ENCODE data around the gene ARHGEF28. TPM values are rescaled to one million over a fixed set of nuclear protein-coding genes. Genes with fewer than 3 reads are reported as not detected.

Gene ARHGEF28
- total and polyA plus RNA-seq, 10 of the 15 experiments (the other 5 are each of a cell fraction or from before 2014, with no cell fraction given): 0.10 to 0.72 (median 0.22) TPM; not detected in 2

GRCh38 chr5:73913971-73914370 lies 288.0 kb downstream of the ARHGEF28 start:
- ChIA-PET SMC1A (ENCODE audit: uncharacterized antibody, unreplicated experiment) (interaction anchor here (0.7 to 3.3 kb wide), 4 partner anchors 11 to 1680 kb away, joined by 3 to 15 read pairs (median 4); no protein-coding TSS in a partner anchor), POLR2A (no interaction called here), RAD21 (ENCODE audit: unreplicated experiment) (interaction anchor here (0.7 to 1.9 kb wide), 2 partner anchors 11 to 1022 kb away, joined by 4 to 14 read pairs; no protein-coding TSS in a partner anchor), CTCF (interaction anchor here (1.2 to 4.0 kb wide), 3 partner anchors 12 to 728 kb away, joined by 3 to 25 read pairs (median 3); no protein-coding TSS in a partner anchor)
- Histone ChIP-seq H3K27ac (ENCODE audit: control insufficient read depth, insufficient read depth) (no peak overlapping the region), H3K79me2 (ENCODE audit: control insufficient read depth, insufficient read depth, low read length) (no peaks in the 10 kb centered on the region), H3K4me1 (ENCODE audit: control insufficient read depth, insufficient read depth, low read length) (peaks cover 2% of the 10 kb centered on the region; the same call in 1 of the 2 replicates), H4K20me1 (ENCODE audit: control insufficient read depth, insufficient read depth) (0 out of 2 replicates have a peak, but pooled peaks cover 2% of the 10 kb centered on the region), H3K4me3 (no peak overlapping the region), H2AFZ (ENCODE audit: control insufficient read depth, low read depth, low read length) (no peak overlapping the region), H3K27me3 (replicated peaks in 1 of 2; ENCODE audit: control insufficient read depth in 2 of 2, insufficient read depth in 2 of 2, low read length in 1 of 2) (no peaks in the 10 kb centered on the region), H3K4me2 (ENCODE audit: control insufficient read depth, insufficient read depth) (no peak overlapping the region), H3K36me3 (ENCODE audit: control insufficient read depth in 2 of 2, insufficient read depth in 2 of 2, low read length in 1 of 2) (no peaks in the 10 kb centered on the region), H3K9ac (ENCODE audit: control insufficient read depth, insufficient read depth, low read length) (no peak overlapping the region), H3K9me3 (replicated peaks; ENCODE audit: control insufficient read depth, insufficient read depth, low read length) (no peaks in the 10 kb centered on the region)
- DNase-seq (ENCODE audit: low read depth, low spot score): no peak
- intact Hi-C loops (cut with micrococcal nuclease; ENCODE audit: unreplicated experiment): no loop called here
- no TSS peak for BruUV-seq (replicated peaks)
- no peak for FAIRE-seq
- no peak for ATAC-seq
- in situ Hi-C loops (cut with MboI): no loop called here
- TF ChIP-seq RFX5 (IDR thresholded peaks at IDR 0.05; ENCODE audit: low read depth, low read length) (no peak), NFIC (IDR thresholded peaks at IDR 0.05; ENCODE audit: low read depth, low read length) (no peak), IKZF2 (IDR thresholded peaks at IDR 0.05) (no peak), PBX3 (IDR thresholded peaks at IDR 0.05; ENCODE audit: insufficient replicate concordance, low read depth, low read length) (no peak), USF1 (IDR thresholded peaks at IDR 0.05; ENCODE audit: borderline replicate concordance, extremely low read length, insufficient read depth, low read depth, low read length) (no peak), SP1 (IDR thresholded peaks at IDR 0.05; ENCODE audit: low read depth, low read length) (no peak), NFYB (IDR thresholded peaks at IDR 0.05; ENCODE audit: insufficient read depth, low read depth, low read length) (no peak), EGR1 (IDR thresholded peaks at IDR 0.05; ENCODE audit: borderline replicate concordance in 1 of 2, low read depth in 2 of 2, low read length in 2 of 2) (no peak), RUNX3 (IDR thresholded peaks at IDR 0.05; ENCODE audit: low read length) (no peak)
- TF ChIP-seq, protein P1, sequence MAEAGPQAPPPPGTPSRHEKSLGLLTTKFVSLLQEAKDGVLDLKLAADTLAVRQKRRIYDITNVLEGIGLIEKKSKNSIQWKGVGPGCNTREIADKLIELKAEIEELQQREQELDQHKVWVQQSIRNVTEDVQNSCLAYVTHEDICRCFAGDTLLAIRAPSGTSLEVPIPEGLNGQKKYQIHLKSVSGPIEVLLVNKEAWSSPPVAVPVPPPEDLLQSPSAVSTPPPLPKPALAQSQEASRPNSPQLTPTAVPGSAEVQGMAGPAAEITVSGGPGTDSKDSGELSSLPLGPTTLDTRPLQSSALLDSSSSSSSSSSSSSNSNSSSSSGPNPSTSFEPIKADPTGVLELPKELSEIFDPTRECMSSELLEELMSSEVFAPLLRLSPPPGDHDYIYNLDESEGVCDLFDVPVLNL (IDR thresholded peaks at IDR 0.05; ENCODE audit: low read depth, low read length): no peak

Data from GM12878 (cell line).